A172 (cell line): ENCODE measurements around the gene SPEN. TPM values are rescaled to one million over a fixed set of nuclear protein-coding genes. Genes with fewer than 3 reads are reported as not detected.

Source experiments
- DNase-seq: peaks from one replicate; pipeline ENCODE4 v3.0.0-alpha.2; 2015; ENCODE audit warnings: low spot score
- total RNA-seq: library from RNA; depleted of rRNA; stranded (reverse); fragments of >200 nt; shearing (Covaris generic); gene quantifications from 2 replicates; pipeline ENCODE4 v1.2.3, GENCODE V29; 2014

SPEN gene
- total RNA-seq, 1 experiment from 2014 or later, result 15.8 TPM

- no peak for DNase-seq
Observed at GRCh38 chr1:15934211-15935055, 86.9 kb downstream of the SPEN start.

- no peak for DNase-seq
Observed at GRCh38 chr1:15935056-15935950, 87.8 kb downstream of the SPEN start.

DNA sequence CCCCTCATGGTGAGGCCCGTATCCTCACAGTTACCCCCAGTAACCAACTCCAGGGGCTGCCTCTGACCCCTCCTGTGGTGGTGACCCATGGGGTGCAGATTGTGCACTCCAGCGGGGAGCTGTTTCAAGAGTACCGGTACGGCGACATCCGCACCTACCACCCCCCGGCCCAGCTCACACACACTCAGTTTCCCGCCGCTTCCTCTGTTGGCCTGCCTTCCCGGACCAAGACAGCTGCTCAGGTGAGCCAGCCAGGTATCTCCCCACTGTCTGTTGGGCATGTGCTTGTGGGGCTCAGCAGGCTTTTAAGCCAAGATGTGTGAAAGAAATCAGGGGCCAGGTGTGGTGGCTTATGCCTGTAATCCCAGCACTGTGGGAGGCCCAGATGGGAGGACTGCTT lies 88.5 kb downstream of the SPEN start:
- no peak for DNase-seq

GRCh38 chr1:15937146-15937545 lies 89.6 kb downstream of the SPEN start:
- DNase-seq, result no peak

DNA sequence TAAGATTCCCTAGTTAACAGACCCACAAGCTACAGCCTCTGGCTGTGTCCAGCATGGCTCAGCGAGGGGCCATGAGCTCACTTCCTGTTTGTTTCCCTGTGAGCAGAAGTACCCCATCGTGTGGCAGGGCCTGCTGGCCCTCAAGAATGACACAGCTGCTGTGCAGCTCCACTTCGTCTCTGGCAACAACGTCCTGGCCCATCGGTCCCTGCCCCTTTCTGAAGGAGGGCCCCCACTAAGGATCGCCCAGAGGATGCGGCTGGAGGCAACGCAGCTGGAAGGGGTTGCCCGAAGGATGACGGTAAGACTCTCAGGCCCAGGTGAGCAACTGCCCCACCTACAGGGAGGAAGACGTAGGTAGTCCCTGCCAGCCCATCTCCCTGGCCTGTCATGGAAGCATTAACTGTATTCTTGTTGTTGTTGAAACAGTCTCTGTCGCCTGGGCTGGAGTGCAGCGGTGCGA lies 90.2 kb downstream of the SPEN start:
- DNase-seq, result peak; percentile 47

GRCh38 chr1:15938628-15939161 lies 91.2 kb downstream of the SPEN start:
- no peak for DNase-seq

DNA sequence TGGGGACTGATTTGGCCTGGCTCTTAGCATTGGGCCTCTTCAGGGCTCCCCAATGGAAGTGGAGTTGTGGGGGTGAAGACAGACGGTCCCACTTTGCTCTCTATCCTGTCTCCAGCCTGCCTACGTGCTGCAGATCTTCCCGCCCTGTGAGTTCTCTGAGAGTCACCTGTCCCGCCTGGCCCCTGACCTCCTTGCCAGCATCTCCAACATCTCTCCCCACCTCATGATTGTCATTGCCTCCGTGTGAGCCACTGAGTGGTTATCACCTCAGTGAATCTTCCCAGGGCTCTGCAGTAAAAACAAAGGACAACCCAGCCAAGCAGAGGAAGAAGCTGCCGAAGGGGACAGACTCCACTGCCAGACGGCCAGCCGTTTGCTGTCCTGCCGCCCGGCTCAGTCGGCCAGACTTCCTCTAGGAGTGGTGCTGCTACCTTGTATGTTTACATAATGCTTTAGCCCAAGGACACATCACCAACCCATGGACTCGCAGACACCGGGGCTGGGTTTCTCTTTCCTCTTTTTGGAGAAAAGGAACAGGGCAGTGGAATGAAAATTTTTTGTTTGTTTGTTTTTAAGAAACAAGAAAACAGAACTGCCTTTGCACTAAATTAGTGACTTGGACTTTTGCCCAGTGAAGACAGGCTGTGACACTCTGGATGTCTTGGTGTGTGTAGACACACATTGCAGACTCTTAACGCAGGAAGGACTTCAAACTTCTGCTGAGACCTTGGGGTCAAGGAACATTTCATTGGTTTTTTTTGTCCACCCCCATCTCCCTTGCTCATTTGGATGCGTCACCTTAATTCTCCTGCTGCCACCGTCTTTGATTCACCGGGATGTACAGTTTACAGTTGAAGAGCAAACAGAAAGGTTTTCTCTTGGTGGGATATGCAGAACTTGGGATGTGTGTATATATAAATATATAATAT lies 91.9 kb downstream of the SPEN start:
- no peak for DNase-seq

DNA sequence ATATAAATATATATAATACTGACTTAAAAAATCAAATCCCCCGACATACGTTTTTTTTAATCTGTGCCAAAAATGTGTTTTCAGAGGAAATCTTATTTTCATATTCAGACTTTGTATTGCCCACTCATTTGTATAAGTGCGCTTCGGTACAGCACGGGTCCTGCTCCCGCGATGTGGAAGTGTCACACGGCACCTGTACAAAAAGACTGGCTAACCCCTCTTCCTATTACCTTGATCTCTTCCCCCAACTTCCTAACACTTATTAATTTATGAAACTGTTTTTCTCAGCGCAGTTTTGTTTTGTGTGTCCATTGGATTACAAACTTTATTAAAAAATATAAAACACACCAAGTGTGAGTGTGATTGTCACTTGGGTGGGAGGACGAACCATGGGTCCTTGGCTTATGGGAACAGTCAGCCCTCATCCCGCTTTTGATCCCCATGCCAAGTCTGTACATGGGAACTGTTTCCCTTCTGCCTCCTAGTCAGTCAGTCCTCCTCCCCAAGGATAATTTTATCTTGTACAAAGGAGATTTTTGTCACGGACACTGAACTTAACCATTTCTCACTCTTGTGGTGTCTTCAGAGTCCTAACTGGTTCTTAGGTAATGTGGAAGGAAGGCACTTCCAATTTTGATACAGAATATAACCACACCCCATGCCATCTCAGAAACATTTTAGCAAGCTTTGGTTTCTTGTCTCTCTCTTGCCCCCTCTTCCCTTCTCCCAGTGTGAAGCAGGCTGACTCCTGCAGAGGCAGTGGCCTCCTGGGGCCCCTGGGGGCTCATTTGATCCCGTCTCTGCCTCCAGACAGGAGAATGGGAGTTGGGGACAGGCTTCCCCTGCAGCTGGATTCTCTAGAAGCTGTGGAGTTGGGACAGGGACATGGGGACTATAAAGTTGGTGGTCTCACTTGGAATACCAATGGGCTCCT lies 92.9 kb downstream of the SPEN start:
- no peak for DNase-seq

DNA sequence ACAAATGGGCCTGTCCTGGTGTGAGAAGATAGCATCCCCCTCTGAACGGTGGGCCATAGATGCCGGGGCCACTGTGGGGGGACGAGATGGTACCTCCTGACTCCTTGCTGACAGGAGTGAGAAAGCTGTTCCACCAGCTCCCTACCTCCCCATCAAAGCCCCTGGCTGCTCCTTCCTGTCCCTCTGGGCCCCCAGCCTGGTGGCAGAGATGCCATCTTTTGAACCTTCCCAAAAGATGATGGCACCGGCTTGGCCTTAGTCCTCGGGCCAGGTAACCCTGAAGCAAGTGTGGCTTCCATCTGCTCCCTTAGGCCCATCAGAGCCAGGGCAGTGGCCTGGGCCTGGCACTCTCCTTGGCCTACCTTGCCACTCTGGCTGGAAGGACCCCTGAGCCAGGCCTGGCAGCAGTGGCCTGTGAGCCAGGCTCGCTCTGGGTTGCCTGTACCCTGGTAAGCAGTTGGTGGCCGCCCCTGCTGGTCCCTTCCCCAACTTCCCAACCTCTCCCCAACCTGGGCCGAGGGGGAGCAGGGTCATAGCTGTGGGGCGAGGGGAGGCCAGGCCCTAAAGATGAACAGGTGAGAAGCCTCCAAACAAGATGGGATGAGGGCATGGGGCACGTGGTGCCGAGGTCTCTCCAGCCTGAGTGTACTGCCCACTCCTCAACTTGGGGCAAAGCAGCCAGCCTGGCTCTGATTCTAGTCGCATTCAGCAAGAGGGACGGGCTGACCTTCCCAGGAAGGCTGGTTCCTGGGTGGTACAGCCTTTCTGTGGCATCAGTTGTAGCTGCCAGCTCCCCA lies 93.7 kb downstream of the SPEN start:
- DNase-seq, result no peak

DNA sequence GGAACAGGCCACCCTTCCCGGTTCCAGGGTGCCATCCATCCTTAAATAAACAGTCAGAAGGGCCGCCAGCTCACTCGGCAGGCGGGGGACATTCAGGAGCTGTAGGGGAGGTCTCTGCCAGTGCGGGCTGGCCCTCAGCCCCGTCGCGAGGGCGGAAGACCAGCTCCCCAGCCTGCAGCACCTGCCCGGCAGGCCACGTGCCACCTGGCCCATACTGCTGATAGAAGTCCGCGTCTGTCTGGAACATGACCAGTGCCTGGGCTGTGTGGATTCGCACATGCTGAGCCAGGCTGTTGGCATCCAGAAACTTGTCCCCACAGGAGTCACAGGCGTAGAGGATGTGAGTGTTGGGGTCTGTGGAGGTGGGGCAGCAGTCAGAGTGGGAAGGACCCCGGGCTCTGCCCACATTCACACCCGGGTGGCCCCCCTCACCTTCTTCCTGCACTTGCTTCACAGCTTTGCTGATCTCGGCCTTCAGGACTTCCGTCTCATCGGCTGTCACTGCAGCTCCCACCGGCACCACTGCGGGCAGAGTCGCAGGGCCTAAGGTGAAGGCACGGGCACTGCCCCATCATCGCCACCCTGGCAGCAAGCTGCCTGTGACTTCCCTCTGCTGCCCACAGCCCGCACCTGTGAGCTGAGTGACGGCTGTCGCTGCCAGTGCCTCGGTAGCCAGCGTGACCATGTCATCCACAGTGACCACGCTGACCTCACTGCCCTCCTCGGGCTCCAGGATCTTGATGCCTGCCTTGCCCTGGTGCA lies 94.6 kb downstream of the SPEN start:
- DNase-seq, result no peak

DNA sequence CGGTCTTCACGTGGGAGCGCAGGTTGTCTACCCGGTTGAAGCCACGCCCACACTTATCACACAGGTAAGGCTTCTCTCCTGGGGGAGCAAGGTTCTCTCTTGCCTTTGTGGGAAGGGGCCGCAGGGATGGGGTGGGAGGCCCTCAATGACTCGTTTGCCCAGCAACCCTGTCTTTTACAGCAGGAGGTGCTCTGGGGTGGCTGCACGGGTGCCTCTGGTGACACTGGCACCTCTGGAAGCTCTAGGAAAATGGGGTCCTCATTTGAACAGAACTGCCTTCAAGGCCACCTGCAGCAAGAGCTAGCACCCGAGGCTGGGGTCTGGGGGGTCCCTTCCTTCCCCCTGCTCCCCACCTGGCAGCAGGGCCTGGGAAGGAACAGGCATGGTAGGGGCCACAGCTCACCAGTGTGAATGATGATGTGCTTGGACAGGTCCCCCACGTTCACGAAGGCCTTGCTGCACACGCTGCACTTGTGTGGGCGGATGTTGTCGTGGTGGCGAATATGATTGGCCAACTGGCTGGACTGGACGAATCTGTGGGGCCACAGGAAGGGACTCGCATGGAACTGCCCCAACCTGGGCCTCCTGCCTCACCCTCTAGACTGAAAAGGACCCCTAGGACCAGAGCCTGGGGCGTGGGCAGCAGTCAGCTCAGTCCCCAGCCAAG lies 95.3 kb downstream of the SPEN start:
- DNase-seq, result no peak

- no peak for DNase-seq
Observed at GRCh38 chr1:15943328-15943991, 96.0 kb downstream of the SPEN start.

DNA sequence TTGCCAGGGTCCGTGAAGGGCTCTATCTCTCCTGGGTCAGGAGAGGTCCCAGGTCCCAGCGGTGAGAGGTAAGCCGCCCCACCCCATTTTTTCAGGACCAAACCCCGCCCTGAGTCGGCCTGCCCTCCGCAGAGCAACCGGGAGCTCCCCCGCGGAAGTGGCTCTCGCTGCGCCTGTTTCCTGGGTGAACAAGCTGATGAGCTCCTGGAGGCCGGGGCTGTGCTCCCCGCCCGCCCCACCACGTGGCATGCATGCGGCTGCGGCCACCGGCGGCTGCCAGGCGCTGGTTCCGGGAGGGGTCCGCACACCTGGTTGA lies 96.4 kb downstream of the SPEN start:
- DNase-seq, result no peak

- DNase-seq, result no peak
Observed at GRCh38 chr1:15944308-15945010, 97.0 kb downstream of the SPEN start.

DNA sequence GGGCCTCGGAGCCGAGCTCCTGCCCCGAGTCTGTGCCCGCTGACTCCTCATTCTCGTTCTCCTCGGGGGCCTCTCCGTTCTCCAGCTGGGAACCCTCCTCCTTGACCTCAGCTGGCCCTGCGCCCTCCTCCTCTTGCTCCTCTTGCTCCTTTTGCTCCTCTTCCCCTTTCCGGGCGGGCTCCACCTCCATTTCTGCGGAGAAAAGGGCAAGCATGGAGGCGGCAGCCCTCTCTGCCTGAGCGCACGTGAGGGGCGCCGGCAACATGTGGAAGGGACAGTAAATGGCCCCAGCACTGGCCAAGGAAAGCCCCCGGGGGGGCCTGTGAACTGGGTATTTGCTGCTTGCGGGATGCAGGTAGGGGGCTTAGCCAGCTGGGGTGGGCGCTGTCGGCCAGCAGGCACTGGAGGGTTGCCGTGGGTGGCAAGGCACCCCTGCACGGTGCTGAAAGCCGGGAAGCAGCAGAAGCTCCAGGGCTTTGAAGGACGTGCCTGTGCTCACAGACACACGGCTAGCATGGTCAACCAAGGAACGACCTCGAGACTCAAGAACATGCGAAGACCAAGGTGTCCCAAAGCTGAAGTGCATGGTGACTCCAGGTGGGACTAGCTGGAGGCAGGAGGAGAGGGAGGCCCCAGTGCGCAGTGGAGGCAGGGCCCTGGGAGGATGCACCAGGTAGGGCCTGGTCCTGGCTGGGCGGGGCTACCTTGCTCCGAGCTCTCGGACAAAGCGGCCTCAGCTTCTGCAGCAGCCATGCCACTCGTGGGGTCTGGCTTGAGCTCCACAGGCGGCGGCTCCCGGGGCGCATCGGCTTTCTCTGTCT lies 97.7 kb downstream of the SPEN start:
- no peak for DNase-seq

- DNase-seq, result no peak
Observed at GRCh38 chr1:15945832-15946448, 98.4 kb downstream of the SPEN start.
